ENCODE results near the gene ZNF521.

ZNF521 gene

DNA sequence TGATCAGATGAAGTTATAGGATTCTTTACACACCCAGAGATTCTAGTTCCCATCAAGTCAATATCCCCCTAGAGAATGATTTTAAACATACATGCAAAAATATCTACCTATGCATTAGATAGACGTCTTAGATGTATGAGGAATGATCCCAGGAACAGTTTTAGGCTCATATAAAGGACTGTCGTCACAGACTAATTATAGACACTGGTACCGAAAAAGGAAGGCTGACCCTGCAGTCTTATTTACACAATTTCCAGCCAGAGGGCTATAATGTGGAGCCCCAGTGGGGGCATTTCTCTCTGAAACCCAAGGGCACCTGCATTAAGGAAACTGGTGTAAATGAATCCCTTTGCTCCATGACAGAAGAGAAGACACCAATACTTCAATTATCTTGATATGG lies 170.4 kb downstream of the ZNF521 start:
- TF ChIP-seq FOXP2 (optimal IDR thresholded peaks at IDR 0.05; ENCODE audit: borderline replicate concordance, extremely low read depth, extremely low read length, insufficient read depth): no peak
- no peak for TF ChIP-seq SIN3A (IDR thresholded peaks at IDR 0.05; ENCODE audit: borderline replicate concordance, insufficient read depth, low read length)
- TF ChIP-seq, protein P1, sequence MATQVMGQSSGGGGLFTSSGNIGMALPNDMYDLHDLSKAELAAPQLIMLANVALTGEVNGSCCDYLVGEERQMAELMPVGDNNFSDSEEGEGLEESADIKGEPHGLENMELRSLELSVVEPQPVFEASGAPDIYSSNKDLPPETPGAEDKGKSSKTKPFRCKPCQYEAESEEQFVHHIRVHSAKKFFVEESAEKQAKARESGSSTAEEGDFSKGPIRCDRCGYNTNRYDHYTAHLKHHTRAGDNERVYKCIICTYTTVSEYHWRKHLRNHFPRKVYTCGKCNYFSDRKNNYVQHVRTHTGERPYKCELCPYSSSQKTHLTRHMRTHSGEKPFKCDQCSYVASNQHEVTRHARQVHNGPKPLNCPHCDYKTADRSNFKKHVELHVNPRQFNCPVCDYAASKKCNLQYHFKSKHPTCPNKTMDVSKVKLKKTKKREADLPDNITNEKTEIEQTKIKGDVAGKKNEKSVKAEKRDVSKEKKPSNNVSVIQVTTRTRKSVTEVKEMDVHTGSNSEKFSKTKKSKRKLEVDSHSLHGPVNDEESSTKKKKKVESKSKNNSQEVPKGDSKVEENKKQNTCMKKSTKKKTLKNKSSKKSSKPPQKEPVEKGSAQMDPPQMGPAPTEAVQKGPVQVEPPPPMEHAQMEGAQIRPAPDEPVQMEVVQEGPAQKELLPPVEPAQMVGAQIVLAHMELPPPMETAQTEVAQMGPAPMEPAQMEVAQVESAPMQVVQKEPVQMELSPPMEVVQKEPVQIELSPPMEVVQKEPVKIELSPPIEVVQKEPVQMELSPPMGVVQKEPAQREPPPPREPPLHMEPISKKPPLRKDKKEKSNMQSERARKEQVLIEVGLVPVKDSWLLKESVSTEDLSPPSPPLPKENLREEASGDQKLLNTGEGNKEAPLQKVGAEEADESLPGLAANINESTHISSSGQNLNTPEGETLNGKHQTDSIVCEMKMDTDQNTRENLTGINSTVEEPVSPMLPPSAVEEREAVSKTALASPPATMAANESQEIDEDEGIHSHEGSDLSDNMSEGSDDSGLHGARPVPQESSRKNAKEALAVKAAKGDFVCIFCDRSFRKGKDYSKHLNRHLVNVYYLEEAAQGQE (IDR thresholded peaks at IDR 0.05; ENCODE audit: insufficient read depth in 1 of 2, low read depth in 2 of 2, low read length in 2 of 2): no peak
- TF ChIP-seq POLR2AphosphoS5 (IDR thresholded peaks at IDR 0.05; ENCODE audit: low read depth, low read length): no peak
- no peak for TF ChIP-seq TAF1 (IDR thresholded peaks at IDR 0.05; ENCODE audit: borderline replicate concordance, insufficient read depth, low read length)

DNA sequence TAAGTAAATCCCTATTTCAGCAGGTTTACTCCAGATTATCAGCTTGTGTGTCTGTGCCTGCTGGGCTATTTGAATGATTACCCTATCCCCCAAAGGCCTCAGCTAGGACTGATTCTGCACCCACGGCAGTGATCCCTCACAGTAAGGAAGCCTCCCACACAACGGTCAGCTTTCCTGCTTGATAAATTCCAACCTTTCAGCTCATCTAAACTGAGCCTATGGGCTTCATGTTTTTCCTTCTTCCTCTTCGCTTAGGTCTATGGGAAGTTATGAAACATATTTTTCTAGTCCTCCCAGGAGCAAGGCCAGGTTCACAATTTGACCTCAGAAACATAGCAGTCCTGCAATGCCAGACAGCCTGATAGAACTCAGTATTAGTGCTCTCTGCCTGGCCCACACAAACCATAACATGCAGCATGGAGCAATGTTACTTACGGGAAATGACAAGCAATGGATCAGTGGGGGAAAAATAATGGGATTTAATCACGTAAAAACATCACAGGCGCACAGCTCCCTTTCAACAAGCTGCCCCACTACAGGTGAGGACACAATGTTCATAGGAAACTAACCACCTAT lies 170.9 kb downstream of the ZNF521 start:
- TF ChIP-seq POLR2AphosphoS5 (IDR thresholded peaks at IDR 0.05; ENCODE audit: low read depth, low read length) (no peak), TAF1 (IDR thresholded peaks at IDR 0.05; ENCODE audit: borderline replicate concordance, insufficient read depth, low read length) (no peak), FOXP2 (optimal IDR thresholded peaks at IDR 0.05; ENCODE audit: borderline replicate concordance, extremely low read depth, extremely low read length, insufficient read depth) (no peak), SIN3A (IDR thresholded peaks at IDR 0.05; ENCODE audit: borderline replicate concordance, insufficient read depth, low read length) (no peak)
- TF ChIP-seq, protein P1 (IDR thresholded peaks at IDR 0.05; ENCODE audit: insufficient read depth in 1 of 2, low read depth in 2 of 2, low read length in 2 of 2): no peak

DNA sequence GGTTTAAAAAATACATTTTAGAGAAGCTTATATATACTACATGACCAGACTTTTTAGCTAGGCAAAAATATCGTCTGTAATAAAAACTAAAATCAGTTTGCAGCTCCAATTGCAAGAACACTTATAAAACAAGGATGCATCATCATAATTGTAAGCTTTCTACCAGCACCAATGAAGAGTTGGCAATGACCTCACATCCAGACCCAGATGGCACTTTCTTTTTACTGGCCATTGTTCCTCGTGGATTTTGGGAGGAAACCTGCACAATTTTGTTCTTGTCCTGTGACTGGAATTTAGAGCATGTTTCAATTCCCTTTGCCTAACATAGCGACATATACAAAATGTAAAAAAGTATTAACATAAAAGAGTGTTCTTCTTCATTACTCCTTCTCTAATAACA lies 174.3 kb downstream of the ZNF521 start:
- TF ChIP-seq POLR2AphosphoS5 (IDR thresholded peaks at IDR 0.05; ENCODE audit: low read depth, low read length) (no peak), FOXP2 (optimal IDR thresholded peaks at IDR 0.05; ENCODE audit: borderline replicate concordance, extremely low read depth, extremely low read length, insufficient read depth) (no peak), SIN3A (IDR thresholded peaks at IDR 0.05; ENCODE audit: borderline replicate concordance, insufficient read depth, low read length) (no peak), TAF1 (IDR thresholded peaks at IDR 0.05; ENCODE audit: borderline replicate concordance, insufficient read depth, low read length) (no peak)
- TF ChIP-seq, protein P1 (IDR thresholded peaks at IDR 0.05; ENCODE audit: insufficient read depth in 1 of 2, low read depth in 2 of 2, low read length in 2 of 2): no peak

DNA sequence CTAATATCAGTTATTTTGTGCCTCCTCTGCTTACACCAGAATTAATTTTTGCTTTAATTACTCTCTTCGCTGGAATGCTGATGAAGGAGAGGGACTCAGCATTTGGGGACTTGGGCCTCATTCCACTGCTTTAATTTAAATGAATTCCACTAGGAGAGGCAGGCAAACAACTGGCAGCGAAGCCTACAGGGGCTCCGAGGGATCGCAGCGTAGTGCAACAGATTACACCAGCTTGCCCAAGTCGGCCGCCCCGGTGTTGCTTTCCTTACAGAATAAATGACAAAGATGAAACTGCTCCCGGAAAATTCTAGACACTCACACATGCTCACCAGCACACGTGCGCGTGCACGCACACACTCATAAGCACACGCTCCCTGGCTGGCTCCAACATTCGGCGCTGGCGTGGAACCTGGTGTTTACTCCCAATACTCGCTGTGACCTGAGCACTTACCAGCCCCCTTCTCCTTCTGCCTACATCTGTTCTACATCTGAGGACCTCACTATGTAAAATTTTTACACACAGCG lies 175.4 kb downstream of the ZNF521 start:
- TF ChIP-seq, protein P1 (IDR thresholded peaks at IDR 0.05; ENCODE audit: insufficient read depth in 1 of 2, low read depth in 2 of 2, low read length in 2 of 2): no peak
- no peak for TF ChIP-seq SIN3A (IDR thresholded peaks at IDR 0.05; ENCODE audit: borderline replicate concordance, insufficient read depth, low read length)
- TF ChIP-seq TAF1 (IDR thresholded peaks at IDR 0.05; ENCODE audit: borderline replicate concordance, insufficient read depth, low read length): no peak
- no peak for TF ChIP-seq FOXP2 (optimal IDR thresholded peaks at IDR 0.05; ENCODE audit: borderline replicate concordance, extremely low read depth, extremely low read length, insufficient read depth)
- TF ChIP-seq POLR2AphosphoS5 (IDR thresholded peaks at IDR 0.05; ENCODE audit: low read depth, low read length): no peak

Measured in PFSK-1 (cell line).